HL-60 (cell line): ENCODE data around the gene NOCT.

Experiments used
- DNase-seq, 2 experiments: peaks; one replicate each; pipeline ENCODE4 v3.0.0-alpha.2; 2010 to 2020; ENCODE audit warnings: low read depth in 1 of 2, low spot score in 1 of 2
- H3K27ac ChIP-seq: fragments of 250-450 bp; sonication (Bioruptor Pico); replicated peaks from 2 replicates; pipeline ENCODE4 v1.5.1; 2020; ENCODE audit warnings: mild to moderate bottlenecking, moderate library complexity
- H3K27me3 ChIP-seq: fragments of 250-450 bp; sonication (Bioruptor Pico); 2 replicates; pipeline ENCODE4 v1.5.1; 2021; ENCODE audit warnings: mild to moderate bottlenecking, moderate library complexity; ENCODE audit not compliant: insufficient read depth, poor library complexity, severe bottlenecking
- H3K4me3 ChIP-seq: replicated peaks from 2 replicates; pipeline ENCODE4 v1.5.1; 2011; ENCODE audit warnings: mild to moderate bottlenecking, control low read depth, low read length; ENCODE audit not compliant: insufficient read depth
- GABPA ChIP-seq: IDR thresholded peaks from 2 replicates; pipeline ENCODE4 v1.6.1; 2012; ENCODE audit warnings: low read depth
- POLR2AphosphoS5 ChIP-seq: IDR thresholded peaks from 2 replicates; pipeline ENCODE4 v1.6.1; 2012; ENCODE audit warnings: low read depth
- SPI1 ChIP-seq: IDR thresholded peaks from 2 replicates; pipeline ENCODE4 v1.6.1; 2012; ENCODE audit warnings: low read depth, mild to moderate bottlenecking, borderline replicate concordance
- TF ChIP-seq, protein P1 (sequence below): IDR thresholded peaks from one replicate; pipeline ENCODE4 v1.5.1; 2011; ENCODE audit warnings: low read length, control low read depth, inconsistent platforms; ENCODE audit not compliant: insufficient read depth
- TF ChIP-seq, protein P2 (sequence below): IDR thresholded peaks from 2 replicates; pipeline ENCODE4 v1.6.1; 2012; ENCODE audit warnings: low read depth; ENCODE audit not compliant: insufficient replicate concordance

Gene NOCT

GRCh38 chr4:138978028-138978585, 37.5 kb upstream of the NOCT start:
- no peak overlapping the region for H3K4me3 ChIP-seq
- TF ChIP-seq, protein P1, sequence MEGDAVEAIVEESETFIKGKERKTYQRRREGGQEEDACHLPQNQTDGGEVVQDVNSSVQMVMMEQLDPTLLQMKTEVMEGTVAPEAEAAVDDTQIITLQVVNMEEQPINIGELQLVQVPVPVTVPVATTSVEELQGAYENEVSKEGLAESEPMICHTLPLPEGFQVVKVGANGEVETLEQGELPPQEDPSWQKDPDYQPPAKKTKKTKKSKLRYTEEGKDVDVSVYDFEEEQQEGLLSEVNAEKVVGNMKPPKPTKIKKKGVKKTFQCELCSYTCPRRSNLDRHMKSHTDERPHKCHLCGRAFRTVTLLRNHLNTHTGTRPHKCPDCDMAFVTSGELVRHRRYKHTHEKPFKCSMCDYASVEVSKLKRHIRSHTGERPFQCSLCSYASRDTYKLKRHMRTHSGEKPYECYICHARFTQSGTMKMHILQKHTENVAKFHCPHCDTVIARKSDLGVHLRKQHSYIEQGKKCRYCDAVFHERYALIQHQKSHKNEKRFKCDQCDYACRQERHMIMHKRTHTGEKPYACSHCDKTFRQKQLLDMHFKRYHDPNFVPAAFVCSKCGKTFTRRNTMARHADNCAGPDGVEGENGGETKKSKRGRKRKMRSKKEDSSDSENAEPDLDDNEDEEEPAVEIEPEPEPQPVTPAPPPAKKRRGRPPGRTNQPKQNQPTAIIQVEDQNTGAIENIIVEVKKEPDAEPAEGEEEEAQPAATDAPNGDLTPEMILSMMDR = no peak
- no peak for TF ChIP-seq GABPA
- no peak for TF ChIP-seq POLR2AphosphoS5
- TF ChIP-seq, protein P2, sequence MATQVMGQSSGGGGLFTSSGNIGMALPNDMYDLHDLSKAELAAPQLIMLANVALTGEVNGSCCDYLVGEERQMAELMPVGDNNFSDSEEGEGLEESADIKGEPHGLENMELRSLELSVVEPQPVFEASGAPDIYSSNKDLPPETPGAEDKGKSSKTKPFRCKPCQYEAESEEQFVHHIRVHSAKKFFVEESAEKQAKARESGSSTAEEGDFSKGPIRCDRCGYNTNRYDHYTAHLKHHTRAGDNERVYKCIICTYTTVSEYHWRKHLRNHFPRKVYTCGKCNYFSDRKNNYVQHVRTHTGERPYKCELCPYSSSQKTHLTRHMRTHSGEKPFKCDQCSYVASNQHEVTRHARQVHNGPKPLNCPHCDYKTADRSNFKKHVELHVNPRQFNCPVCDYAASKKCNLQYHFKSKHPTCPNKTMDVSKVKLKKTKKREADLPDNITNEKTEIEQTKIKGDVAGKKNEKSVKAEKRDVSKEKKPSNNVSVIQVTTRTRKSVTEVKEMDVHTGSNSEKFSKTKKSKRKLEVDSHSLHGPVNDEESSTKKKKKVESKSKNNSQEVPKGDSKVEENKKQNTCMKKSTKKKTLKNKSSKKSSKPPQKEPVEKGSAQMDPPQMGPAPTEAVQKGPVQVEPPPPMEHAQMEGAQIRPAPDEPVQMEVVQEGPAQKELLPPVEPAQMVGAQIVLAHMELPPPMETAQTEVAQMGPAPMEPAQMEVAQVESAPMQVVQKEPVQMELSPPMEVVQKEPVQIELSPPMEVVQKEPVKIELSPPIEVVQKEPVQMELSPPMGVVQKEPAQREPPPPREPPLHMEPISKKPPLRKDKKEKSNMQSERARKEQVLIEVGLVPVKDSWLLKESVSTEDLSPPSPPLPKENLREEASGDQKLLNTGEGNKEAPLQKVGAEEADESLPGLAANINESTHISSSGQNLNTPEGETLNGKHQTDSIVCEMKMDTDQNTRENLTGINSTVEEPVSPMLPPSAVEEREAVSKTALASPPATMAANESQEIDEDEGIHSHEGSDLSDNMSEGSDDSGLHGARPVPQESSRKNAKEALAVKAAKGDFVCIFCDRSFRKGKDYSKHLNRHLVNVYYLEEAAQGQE = no peak
- no peak for TF ChIP-seq SPI1
- no peak overlapping the region for H3K27ac ChIP-seq
- DNase-seq = no peak
- H3K27me3 ChIP-seq = no peaks in the 10 kb centered on the region

GRCh38 chr4:138978600-138978999, 37.0 kb upstream of the NOCT start:
- Histone ChIP-seq H3K27ac (no peak overlapping the region), H3K27me3 (no peaks in the 10 kb centered on the region), H3K4me3 (no peak overlapping the region)
- TF ChIP-seq SPI1 (no peak), POLR2AphosphoS5 (no peak), GABPA (no peak)
- TF ChIP-seq, protein P2 = no peak
- TF ChIP-seq, protein P1 = no peak
- DNase-seq = no peak

- DNase-seq = no peak
- Histone ChIP-seq H3K27ac (no peak overlapping the region), H3K4me3 (no peak overlapping the region), H3K27me3 (no peaks in the 10 kb centered on the region)
- TF ChIP-seq, protein P2 = no peak
- TF ChIP-seq POLR2AphosphoS5 (no peak), GABPA (no peak), SPI1 (no peak)
- TF ChIP-seq, protein P1 = no peak
Measured at GRCh38 chr4:138979742-138980141, 35.8 kb upstream of the NOCT start.
